GM19324 (cell line): ENCODE data around the gene SP7.
"Not testable (repeated sequence)": the region's sequence is repeated elsewhere in the genome, so short reads cannot be mapped to it uniquely, and the experiment has no call there.

Experiments used
- ATAC-seq: cut with Tn5 transposase; IDR thresholded peaks from one replicate; pipeline ENCODE4 v1.9.1; 2021; ENCODE audit warnings: mild to moderate bottlenecking, moderate library complexity; ENCODE audit not compliant: unreplicated experiment, low FRiP score

SP7 gene

GRCh38 chr12:53347905-53348304, 11.8 kb upstream of the SP7 start:
- no peak for ATAC-seq

GRCh38 chr12:53346491-53346890, 10.3 kb upstream of the SP7 start:
- ATAC-seq: no peak

GRCh38 chr12:53345486-53346188, 9.5 kb upstream of the SP7 start:
- ATAC-seq: no peak

- peak; percentile 60 for ATAC-seq
Measured at GRCh38 chr12:53344824-53345485, 8.8 kb upstream of the SP7 start.

GRCh38 chr12:53344487-53344823, 8.3 kb upstream of the SP7 start:
- ATAC-seq: no peak

- no peak for ATAC-seq
Measured at GRCh38 chr12:53343969-53344368, 7.8 kb upstream of the SP7 start.

GRCh38 chr12:53343449-53343848, 7.3 kb upstream of the SP7 start:
- ATAC-seq: no peak

- no peak for ATAC-seq
Measured at GRCh38 chr12:53340398-53340797, 4.2 kb upstream of the SP7 start.

GRCh38 chr12:53338916-53339315, 2.8 kb upstream of the SP7 start:
- no peak for ATAC-seq

GRCh38 chr12:53338017-53338416, 1.9 kb upstream of the SP7 start:
- ATAC-seq: no peak

GRCh38 chr12:53334822-53335221, 1.3 kb downstream of the SP7 start:
- no peak for ATAC-seq

- no peak for ATAC-seq
Measured at GRCh38 chr12:53333845-53334244, 2.3 kb downstream of the SP7 start.

- no peak for ATAC-seq
Measured at GRCh38 chr12:53333289-53333688, 2.9 kb downstream of the SP7 start.

- ATAC-seq: no peak
Measured at GRCh38 chr12:53332744-53333143, 3.4 kb downstream of the SP7 start.

- ATAC-seq: not testable (repeated sequence)
Measured at GRCh38 chr12:53332339-53332738, 3.8 kb downstream of the SP7 start.

- ATAC-seq: no peak
Measured at GRCh38 chr12:53330671-53331070, 5.5 kb downstream of the SP7 start.

- ATAC-seq: no peak
Measured at GRCh38 chr12:53328043-53328435, 8.1 kb downstream of the SP7 start.

GRCh38 chr12:53327435-53328042, 8.6 kb downstream of the SP7 start:
- no peak for ATAC-seq

GRCh38 chr12:53326460-53327185, 9.5 kb downstream of the SP7 start:
- no peak for ATAC-seq

GRCh38 chr12:53325511-53326061, 10.6 kb downstream of the SP7 start:
- ATAC-seq: no peak
